ENCODE measurements around the gene GPR87.

Gene GPR87

DNA sequence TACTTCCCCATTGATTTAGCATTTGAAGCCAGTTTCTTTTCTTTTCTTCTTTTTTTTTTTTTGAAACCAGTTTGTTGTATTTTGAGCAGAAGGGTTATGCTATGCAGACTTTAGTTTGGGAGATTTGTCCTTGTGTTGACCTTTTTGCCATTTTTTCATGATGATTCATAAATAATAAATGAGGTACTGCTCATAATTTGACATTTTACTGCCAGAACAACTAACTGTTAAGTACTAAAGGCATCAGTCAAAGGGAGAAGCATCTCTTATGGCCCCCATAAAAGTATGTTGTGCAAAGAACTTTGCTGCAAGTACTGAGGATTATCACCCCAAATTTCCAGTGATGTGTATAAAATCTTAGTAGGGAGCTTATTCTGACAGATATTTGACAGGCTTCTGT, 1.7 kb upstream of the GPR87 start:
- no peak for DNase-seq (ENCODE audit: extremely low read depth in 1 of 2, low read depth in 1 of 2)

DNA sequence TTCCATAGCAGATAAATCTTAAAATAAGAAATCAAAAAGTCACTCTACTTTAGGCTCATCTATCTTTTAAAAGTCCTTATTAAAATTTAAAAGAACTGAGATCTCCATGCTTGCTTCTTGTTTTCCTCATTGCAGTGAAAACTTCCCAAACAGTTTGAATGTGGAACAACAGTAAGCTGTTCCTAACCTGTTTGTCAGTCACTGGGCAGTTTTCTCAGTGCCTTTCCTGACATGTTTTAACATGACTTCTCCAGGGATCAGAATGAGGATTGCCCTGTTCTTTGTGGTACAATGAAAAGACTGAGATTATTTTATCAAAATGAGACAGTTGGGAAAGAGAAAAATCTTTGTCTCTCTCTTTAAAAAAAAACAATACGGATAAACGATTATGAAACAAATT, 774 bp downstream of the GPR87 start:
- no peak for DNase-seq (ENCODE audit: extremely low read depth in 1 of 2, low read depth in 1 of 2)

DNA sequence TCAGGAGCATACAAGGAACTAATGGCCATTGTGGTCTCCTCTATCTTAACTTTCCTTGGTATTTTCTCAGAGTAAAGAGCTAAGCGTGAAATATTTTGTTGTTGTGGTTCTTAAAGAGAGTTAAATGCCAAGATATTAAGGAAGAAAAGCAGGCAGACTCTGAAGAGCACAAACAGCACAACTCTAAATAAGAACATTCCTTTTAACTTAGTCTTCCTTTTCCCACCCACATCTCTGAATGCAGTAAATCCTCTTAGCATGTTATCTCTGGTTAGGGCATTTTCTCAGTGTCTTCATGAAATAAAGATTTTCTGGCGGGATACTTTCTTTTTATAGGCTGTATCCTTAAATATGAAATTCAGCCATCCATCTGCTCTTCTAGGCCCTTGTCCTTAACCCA, 1.5 kb downstream of the GPR87 start:
- no peak for DNase-seq (ENCODE audit: extremely low read depth in 1 of 2, low read depth in 1 of 2)

DNA sequence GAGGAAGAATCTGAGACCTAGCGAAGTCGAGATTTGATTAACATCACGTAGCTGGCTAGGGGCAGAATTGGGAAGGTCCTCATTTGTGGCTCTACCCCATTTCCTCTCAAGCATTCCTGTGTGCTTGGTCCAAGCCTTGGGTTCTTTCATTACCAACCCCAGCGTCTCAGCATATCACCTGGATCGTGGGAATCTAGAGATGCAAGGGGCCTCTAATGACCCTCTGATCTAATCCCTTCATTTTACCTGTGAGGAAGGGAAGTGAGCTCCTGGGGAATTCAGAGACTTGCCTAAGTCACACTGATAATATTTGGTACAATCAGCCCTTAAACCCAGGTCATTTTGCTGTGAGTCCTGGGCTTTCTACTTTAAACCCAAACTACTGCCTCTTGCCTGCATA, 2.0 kb downstream of the GPR87 start:
- no peak for DNase-seq (ENCODE audit: extremely low read depth in 1 of 2, low read depth in 1 of 2)

DNA sequence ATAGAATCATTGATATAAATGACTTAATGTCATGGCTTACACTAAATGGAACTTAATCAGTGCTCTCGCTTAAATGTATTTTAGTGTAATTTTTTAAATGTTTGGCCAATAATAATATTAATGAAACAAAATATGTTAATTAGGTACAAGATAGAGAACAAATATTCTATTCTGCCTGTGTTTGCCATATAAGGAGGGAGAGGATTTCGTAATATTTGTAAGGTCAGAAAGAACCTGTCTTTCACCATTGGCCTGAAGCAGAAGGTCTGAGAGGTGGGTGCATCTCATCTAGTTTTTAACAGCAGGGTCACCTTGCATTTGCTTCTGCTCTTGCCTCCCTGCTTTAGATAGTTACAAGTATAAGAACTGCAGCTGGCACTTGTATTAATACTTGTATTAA, 2.5 kb downstream of the GPR87 start:
- no peak for DNase-seq (ENCODE audit: extremely low read depth in 1 of 2, low read depth in 1 of 2)

DNA sequence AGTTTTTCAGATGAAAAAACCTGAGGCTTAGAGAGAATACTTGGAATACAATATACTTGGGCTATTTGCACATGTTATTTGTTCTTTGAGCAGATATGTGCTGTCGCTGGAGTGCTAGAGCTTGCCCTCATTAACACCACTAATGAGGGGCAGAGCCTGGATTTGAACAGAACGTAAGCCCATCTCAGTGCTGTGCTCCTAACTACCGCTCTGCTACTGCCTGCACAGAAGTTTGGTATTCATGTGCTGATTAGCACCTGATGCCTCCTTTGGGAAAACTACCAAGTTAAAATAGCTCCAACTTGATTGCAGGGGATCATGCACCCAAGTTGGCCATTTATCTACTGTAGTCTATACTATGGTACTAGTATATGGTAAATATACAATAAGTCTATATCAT, 3.6 kb downstream of the GPR87 start:
- no peak for DNase-seq (ENCODE audit: extremely low read depth in 1 of 2, low read depth in 1 of 2)

DNA sequence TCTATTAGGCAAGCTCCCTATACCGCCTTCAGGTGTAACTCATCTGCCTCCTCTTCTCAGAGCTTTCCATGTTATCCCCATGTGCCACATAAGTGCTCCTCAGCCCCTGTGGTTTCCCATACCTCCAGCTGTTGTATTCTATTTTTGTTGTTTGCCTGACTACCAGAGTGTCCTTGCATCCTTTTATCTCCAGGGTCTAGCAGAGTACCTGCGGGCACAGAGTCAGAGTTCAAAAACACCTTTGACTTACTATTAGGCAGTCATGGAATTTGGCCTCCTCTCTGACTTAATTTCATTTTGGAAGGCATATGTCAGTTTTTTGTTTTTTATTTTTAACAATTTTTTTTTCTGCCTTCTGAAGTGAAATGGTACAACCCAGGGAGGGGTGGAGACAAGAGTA, 7.1 kb downstream of the GPR87 start:
- DNase-seq (ENCODE audit: extremely low read depth in 1 of 2, low read depth in 1 of 2): no peak

DNA sequence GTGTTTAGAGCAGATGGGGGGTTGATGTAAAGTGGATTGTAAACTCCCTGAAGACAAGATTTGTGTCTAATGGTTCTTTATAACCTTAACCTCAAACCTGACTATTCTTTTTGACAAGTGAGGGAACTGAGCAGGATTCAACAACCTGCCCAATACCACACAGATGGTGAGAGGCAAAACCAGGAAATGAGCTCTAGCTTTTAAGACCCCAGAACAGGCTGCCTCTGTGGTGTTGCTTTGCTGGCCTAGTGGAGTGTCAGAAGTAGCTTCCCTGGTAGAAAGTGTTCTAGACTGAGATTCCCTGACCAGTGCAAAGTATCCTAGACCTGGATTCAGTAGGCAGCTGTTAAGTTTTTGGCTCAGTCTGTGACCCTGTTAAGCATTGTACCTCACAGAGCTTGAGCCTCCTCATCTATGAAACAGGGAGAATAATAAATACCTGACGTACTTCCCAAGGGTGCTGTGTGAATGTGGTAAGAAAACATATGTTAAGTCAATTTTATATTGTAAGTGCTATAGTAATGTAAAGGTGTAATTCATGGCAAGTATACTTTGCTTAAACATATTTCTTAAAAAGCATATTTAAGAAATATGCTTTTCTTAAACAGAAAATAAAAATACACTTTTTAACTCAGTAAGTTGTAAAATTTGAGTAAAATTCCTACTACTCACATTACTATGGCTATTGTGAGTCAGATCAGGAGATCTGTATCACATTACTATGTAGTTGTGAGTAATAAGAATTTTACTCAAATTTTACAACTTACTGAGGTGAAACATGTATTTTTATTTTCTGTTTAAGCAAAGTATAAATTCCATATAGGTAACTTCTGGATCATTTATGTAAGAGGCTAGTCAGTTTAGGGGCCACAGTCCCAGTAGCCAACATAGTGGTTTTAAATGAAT, 8.8 kb downstream of the GPR87 start:
- no peak for DNase-seq (ENCODE audit: extremely low read depth in 1 of 2, low read depth in 1 of 2)

DNA sequence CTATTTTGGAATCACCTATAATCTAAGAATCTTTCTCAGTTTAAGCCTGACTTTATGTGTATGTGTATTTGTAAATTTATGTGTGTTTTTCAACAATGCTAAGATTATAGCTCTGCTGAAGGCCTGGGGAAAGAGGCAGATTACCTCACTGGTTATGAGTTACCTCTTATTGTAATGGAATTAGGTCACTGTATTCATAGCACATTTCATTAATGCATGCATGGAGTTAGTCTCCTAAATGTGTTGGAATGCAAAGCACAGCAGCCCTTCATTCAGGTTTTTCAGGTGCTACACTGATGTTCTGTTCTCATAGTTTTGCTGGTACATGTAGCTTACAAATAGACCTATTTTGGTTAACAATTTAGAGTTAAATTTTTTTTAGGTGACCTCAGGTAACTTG, 9.5 kb downstream of the GPR87 start:
- no peak for DNase-seq (ENCODE audit: extremely low read depth in 1 of 2, low read depth in 1 of 2)

DNA sequence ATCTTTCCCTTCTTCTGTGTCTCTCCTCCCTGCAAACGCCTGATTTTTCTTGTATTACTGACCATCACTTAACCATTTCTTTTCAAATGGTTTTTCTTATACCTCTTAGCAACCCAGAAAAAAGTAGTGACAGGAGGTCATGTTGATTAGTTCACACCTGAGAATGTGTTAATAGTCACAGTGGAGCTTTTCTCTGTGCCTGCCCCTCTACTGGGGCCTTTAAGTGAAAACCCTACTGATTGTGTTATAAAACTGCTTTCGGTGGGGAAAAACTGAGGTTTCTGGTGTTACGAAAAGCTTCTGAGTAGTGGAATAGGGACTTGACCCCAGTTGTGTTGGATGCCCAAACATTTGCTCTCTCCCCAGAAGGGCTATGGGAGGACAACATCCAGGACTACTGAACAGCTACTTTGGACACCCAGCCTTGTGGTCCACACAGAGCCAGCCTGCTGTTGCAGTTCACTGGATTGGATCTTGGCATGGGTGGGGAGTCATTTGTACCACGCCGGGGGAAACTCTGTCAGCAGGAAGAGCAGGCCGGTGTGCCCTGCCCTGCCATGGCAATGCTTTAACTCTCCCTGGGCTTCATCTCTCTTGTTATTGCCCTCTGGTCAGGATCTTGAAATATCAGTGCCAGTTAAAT, 10.3 kb downstream of the GPR87 start:
- no peak for DNase-seq (ENCODE audit: extremely low read depth in 1 of 2, low read depth in 1 of 2)

DNA sequence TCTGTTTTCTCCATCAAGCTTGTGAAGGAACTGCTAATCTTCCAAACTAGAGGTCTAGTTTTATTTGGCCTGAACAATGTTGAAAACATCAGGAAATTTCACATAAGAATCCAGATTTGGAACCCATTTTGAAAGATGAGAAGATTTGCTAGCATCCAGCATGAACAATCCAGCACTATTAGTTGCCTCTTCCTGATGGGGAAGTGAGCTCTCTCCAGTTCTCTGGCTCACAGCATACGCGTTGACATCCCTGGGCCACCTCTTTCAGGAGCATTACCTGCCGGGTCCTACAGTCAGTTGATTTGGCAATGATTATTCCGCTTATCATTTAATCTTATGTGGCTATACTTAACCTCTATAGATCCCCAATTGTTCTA, 10.9 kb downstream of the GPR87 start:
- no peak for DNase-seq (ENCODE audit: extremely low read depth in 1 of 2, low read depth in 1 of 2)

DNA sequence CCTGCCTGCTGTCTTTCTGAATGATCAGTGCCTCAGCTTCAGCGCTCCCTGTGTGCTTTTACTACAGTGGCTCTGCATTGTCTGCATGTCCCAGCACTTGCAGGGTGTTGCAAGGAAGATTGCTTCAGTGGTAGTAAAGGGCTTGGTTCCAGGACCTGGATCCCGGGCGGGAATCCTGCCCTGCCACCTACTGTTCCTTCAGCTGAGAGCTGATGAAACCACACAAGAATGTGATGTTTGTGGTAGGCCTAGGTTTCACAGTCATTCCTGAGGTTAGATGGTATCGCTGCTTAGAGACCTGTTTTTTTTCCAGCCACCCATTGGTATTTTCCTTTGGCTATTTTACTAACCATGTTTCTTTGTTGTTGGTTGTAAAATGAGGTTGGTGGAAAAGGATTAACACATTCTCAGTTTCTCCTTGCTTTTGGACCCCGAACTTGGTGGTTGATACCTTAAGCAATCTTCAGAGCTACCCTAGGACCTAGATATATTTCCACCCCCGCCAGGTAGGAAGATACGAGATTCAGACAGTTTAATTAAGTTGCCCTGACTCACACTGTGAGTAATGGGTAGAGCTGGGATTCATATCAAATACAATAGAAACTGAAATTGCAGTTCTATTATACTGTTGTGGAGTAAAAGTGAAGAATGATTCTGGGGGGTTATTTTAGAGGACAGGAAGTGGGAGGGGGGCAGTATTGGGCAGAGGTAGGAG, 11.4 kb downstream of the GPR87 start:
- no peak for DNase-seq (ENCODE audit: extremely low read depth in 1 of 2, low read depth in 1 of 2)

DNA sequence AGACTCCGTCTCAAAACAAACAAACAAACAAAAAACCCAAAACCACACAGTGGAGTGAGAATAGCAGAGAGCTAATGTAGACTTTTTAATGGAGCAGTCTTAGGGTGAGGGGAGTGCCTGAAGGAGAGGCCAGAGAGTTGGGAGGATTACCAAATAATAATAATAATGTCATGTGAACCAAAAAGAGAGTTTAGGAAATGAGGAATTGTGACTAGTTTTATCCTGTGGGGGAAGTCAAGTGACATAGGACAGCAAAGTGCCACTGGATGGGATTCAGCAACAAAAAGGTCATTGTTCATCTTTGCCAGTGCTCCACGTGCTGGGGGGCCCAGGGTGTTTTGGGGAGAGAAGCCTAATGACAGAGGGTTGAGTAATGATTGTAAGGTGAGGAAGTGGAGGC, 12.9 kb downstream of the GPR87 start:
- DNase-seq (ENCODE audit: extremely low read depth in 1 of 2, low read depth in 1 of 2): no peak

DNA sequence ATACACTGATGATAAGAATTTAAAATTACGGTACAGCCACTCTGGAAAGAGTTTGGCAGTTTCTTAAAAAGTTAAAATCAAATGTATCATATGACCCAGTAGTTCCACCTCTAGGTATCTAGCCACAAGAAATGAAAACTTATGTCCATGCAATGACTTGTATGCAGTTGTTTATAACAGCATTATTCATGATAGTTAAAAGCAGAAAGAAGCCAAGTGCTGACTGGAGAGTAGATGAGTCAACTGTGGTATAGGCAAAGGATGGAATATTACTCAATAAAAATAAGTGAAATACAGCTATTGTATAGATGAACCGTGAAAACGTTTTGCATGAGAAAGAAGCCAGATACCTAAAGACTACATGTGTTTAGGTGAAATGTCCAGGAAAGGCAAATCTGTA, 14.8 kb downstream of the GPR87 start:
- no peak for DNase-seq (ENCODE audit: extremely low read depth in 1 of 2, low read depth in 1 of 2)

DNA sequence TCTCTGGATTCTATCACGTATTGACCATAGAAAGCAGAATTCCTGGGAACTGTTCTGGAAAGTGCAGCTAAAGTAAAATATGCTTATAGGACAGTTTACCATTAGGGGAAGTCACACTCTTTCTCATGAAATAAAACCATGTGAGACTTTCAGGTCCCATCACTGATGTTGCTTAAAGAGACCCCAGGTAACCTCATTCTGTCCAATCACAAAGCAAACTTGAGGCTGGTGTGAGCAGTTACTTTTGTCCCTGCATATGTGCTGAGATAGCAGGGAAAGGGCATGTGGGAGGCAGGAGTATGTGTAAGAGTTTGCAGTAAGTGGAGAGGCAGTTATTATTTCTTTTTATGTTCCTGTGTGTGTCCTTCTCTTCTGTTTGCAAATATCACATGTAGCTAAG, 16.1 kb downstream of the GPR87 start:
- DNase-seq (ENCODE audit: extremely low read depth in 1 of 2, low read depth in 1 of 2): no peak

DNA sequence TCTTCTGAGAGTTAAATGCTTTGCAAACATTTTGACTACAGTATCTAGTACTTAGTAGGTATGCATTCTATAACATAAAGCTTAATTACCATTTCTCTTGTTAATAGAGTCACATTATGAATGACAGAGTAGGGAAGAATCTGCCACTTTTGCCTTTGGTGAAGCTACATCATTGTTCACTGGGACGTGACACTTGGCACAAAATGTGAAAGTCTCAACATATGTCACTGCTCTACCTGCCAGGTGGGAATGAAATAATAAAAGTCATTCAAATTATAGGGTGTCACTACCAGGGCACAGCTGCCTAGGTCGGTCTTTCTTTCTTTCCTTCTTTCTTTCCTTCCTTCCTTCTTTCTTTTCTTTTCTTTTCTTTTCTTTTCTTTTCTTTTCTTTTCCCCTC, 17.6 kb downstream of the GPR87 start:
- DNase-seq (ENCODE audit: extremely low read depth in 1 of 2, low read depth in 1 of 2): no peak

DNA sequence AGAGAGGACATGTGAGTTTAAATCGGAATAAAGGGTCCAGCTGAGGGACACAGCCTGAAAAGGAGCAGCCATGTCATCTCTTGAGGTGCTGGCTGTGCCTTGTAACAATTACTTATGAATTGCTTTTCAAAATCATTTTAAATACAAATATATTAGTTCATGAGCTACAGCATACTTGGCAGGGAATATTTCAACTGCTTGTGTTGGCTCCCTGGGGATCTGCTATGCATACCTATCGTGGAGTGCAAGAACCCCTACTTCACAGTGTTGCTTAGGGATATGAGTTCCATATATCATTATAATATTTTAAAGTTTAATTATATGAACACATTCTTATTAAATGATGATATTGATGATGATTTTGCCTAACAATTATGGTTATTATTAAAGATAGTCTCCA, 19.2 kb downstream of the GPR87 start:
- DNase-seq (ENCODE audit: extremely low read depth in 1 of 2, low read depth in 1 of 2): no peak

DNA sequence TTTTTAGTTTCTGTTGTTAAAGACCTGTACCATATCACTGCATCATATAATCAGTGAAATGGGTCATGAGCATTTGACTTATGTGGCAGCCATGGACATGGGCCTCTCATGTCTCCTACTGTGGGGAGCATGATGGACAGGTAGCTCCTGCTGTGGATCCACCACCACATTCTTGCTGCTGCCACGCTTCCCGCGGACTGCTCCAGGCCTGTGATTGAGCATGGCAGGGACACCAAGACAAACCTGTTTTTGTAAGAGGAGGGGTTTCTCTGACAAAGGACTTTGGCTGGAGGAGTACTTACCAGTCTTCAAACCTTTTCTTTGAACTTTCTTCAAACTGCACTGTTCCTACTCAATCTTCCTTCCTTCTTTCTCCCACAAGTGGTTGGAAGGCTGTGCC, 20.4 kb downstream of the GPR87 start:
- DNase-seq (ENCODE audit: extremely low read depth in 1 of 2, low read depth in 1 of 2): no peak

DNA sequence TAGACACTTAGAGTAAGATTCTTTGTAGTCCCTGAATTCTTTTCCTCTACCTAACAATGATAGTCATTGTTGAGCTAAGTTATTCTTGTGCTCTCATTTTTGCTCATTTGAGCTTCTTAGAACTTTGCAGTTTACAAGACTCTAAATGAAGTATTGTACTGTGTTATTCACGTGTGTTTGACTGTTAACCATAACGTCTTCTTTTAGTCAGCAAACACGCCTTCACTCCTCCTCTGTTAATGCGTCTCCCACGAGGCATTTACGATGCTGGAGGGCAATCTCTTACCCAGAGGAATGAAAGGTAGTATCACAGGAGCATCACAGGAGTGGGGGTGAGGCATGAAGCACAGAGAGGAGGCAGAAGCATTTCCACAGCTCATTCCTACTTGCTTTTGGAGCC, 23.5 kb downstream of the GPR87 start:
- no peak for DNase-seq (ENCODE audit: extremely low read depth in 1 of 2, low read depth in 1 of 2)

DNA sequence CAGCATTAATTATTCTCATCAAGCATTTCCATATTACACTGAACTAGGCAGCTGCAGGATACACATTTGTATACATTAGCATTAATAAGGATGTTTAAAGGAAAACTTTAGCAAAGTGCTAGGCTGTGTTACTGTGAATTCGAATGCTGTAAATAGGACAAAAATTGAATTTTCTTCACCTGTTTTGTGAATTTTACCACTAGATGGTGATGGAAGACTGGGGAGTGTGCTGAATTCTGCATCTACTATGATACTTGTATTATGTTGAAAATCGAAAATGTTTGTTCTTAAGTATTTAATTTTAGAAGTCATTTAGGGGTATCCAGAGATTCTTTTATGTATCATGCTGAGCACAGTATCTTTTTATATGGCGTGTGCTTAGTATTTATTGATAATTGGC, 25.9 kb downstream of the GPR87 start:
- DNase-seq (ENCODE audit: extremely low read depth in 1 of 2, low read depth in 1 of 2): no peak

DNA sequence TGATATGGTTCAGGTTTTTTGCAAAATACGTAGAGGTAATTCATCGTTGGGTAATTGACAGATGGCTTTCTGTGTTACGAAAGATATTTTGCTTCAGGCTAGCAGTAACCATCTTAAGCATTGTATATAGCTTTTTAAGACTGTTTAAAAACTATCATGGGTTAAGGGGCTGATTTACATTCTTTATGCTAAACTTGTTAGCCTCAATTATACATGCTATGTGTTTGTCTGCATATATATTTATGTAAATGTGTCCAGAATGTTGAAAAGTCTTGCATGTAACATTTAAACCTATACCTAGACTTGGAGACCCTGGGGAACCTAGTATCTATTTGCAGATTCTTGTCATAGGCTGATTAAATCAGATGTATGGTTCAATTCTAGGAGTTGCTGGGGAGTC, 27.2 kb downstream of the GPR87 start:
- DNase-seq (ENCODE audit: extremely low read depth in 1 of 2, low read depth in 1 of 2): no peak

DNA sequence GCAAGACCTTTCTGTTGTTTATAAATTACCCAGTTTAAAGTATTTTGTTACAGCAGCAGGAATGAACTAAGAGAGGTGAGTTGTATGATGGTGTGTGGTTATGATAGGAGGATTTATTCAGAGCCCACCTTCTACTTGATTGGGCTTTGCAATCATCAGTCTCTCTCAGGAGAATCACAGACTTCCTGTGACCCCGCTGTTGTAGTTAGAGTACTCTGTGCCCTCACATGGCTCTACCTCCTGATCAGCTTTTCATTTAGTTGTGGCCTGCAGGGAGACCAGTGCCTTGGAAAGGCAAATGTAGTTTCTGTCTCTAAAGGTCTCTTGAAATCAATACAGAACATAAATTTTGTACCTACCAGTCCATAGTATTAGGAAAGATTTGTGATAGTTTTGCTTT, 30.7 kb downstream of the GPR87 start:
- DNase-seq (ENCODE audit: extremely low read depth in 1 of 2, low read depth in 1 of 2): no peak

Data from activated CD8-positive, alpha-beta memory T cell treated with anti-CD3 and anti-CD28 coated beads for 1 hour (primary cell).